Measurements from ENCODE around the gene SYCP2. TPM values are rescaled to one million over a fixed set of nuclear protein-coding genes. Genes with fewer than 3 reads are reported as not detected.

SYCP2 gene
- total and polyA plus RNA-seq, 11 donors, result 0.59 to 2.6 (median 1.1) TPM

DNA sequence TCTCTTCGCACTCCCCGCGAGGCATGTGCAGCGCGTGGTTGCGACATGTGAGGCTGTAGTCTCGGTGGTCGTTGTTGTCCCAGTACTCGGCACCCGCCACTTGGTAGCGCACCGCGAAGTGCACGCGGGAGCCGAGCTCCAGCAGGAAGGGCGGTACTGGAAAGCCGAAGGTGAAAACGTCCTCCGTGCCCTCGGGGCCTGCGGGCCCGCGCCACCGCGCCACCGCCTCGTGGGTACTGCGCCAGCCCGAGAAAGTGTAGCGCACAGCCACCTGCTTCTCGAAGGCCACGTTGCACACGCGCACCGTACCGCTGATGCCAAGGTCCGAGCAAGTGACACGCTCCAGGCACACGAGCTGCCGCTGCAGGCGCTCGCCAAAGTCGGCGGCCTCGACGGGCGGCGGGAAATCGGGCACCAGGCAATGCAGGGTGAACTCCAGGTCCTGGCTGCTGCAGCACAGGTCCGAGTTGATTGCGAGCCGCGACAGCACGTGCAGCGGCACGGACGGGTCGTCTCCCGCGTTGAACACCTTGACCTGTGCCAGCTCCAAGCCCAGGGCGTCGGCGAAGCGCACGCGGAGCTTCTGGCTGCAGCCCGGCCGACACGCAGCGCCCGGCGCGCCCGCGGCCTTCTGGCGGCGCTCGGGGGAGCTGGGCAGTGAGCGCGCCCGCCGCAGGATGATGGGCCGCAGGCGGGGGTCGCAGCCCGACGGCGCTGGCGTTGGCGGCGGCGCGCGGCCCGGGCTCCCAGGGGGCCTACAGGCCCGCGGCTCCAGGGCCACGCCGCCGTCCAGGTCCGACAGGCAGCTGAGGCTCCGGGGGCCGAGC is 5.8 kb upstream of the SYCP2 start:
- H3K4me1 ChIP-seq, result peaks cover 3 to 63% (median 50%) of the 10 kb centered on the region in 12 donors

DNA sequence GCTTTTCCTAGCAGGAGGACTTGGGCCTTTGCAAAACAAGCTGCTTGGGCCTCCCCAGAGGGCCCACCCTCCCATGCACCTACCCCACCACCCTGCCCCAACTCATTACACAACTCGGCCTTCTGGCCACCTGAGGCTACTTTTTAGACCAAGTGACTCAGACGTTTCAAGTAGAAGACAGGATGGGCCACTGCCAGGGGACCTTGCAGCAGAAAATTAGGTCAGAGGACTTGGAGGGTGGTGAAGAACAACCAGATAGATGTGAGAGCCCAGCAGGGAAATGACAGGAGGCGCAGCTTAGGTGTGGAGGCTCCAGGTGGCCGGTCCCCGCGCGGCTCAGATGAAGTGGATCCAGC is 5.2 kb upstream of the SYCP2 start:
- peaks cover 0 to 21% (median 18%) of the 10 kb centered on the region in 9 donors for H3K36me3 ChIP-seq
- no peak for TF ChIP-seq POLR2A (IDR thresholded peaks at IDR 0.05)
- TF ChIP-seq, protein P1, sequence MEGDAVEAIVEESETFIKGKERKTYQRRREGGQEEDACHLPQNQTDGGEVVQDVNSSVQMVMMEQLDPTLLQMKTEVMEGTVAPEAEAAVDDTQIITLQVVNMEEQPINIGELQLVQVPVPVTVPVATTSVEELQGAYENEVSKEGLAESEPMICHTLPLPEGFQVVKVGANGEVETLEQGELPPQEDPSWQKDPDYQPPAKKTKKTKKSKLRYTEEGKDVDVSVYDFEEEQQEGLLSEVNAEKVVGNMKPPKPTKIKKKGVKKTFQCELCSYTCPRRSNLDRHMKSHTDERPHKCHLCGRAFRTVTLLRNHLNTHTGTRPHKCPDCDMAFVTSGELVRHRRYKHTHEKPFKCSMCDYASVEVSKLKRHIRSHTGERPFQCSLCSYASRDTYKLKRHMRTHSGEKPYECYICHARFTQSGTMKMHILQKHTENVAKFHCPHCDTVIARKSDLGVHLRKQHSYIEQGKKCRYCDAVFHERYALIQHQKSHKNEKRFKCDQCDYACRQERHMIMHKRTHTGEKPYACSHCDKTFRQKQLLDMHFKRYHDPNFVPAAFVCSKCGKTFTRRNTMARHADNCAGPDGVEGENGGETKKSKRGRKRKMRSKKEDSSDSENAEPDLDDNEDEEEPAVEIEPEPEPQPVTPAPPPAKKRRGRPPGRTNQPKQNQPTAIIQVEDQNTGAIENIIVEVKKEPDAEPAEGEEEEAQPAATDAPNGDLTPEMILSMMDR (IDR thresholded peaks at IDR 0.05), result no peak
- H3K4me1 ChIP-seq, result peaks cover 3 to 65% (median 52%) of the 10 kb centered on the region in 12 donors
- peak overlapping the region in 11 of 12 donors; percentile 39 to 99 (median 94) for H3K27ac ChIP-seq
- H3K9me3 ChIP-seq, result no peaks in the 10 kb centered on the region
- DNase-seq, result peak in 4 of 5 donors; percentile 21 to 53 (median 40)
- no peaks in the 10 kb centered on the region for H3K27me3 ChIP-seq
- WGBS, 4 donors, result 48 to 76% (median 73%) methylated on average over 3 to 7 of the region's 7 CpGs
- peak overlapping the region in 9 of 12 donors; percentile 0 to 90 (median 78) for H3K4me3 ChIP-seq
- peak in 2 of 4 donors; percentile 2 to 3 for ATAC-seq
- intact Hi-C loops (cut with DNase I), result loop anchor here in 1 of 10 donors (10.0 kb wide), 1 partner anchor 154 kb away; no protein-coding TSS in a partner anchor

More for the DNA sequence above, 5.8 kb upstream of the SYCP2 start:
- H3K27me3 ChIP-seq, result no peaks in the 10 kb centered on the region
- TF ChIP-seq POLR2A (IDR thresholded peaks at IDR 0.05), result no peak
- TF ChIP-seq, protein P1 (IDR thresholded peaks at IDR 0.05), result no peak
- 21 to 55% (median 42%) methylated on average over 41 to 104 of the region's 104 CpGs for WGBS, 4 donors
- peaks cover 0 to 27% (median 24%) of the 10 kb centered on the region in 9 donors for H3K36me3 ChIP-seq
- peak overlapping the region; percentile 90 to 99 (median 96) for H3K27ac ChIP-seq
- no peaks in the 10 kb centered on the region for H3K9me3 ChIP-seq
- DNase-seq (peak; percentile 18 to 69 (median 36)), ATAC-seq (peak in 2 of 4 donors; percentile 4 to 23)
- peak overlapping the region; percentile 49 to 90 (median 76) for H3K4me3 ChIP-seq
- intact Hi-C loops (cut with DNase I), result loop anchor here in 1 of 10 donors (10.0 kb wide), 1 partner anchor 154 kb away; no protein-coding TSS in a partner anchor

DNA sequence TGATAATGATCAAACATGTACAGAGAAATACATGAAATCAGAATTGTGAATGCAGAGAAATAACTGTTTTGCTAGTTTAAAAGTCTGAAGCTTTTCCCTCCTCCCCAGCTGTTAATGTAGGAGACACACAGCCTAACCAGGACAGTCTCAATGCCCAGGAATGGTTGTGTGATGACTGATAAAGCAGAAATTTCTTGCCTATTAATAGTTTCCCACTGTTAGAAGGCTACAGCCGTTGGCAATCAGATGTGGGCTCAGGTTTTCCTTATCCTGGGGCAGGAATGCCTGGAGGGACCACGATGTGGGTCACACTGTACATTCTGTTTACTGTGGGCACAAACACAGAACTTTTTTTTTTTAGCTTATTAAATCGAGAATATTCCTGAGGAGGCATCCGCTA is 4.8 kb upstream of the SYCP2 start:
- TF ChIP-seq, protein P1 (IDR thresholded peaks at IDR 0.05), result no peak
- no peak for TF ChIP-seq POLR2A (IDR thresholded peaks at IDR 0.05)
- Histone ChIP-seq H3K36me3 (peaks cover 0 to 17% (median 13%) of the 10 kb centered on the region in 9 donors), H3K27ac (peak overlapping the region in 11 of 12 donors; percentile 39 to 99 (median 94)), H3K4me3 (peak overlapping the region in 9 of 12 donors; percentile 0 to 90 (median 75)), H3K9me3 (no peaks in the 10 kb centered on the region), H3K27me3 (no peaks in the 10 kb centered on the region), H3K4me1 (peaks cover 3 to 68% (median 52%) of the 10 kb centered on the region in 12 donors)
- DNase-seq (no peak), ATAC-seq (no peak)
- 39 to 54% (median 44%) methylated on average over 4 of the region's 4 CpGs for WGBS, 4 donors
- intact Hi-C loops (cut with DNase I), result loop anchor here in 1 of 10 donors (10.0 kb wide), 1 partner anchor 153 kb away; no protein-coding TSS in a partner anchor

DNA sequence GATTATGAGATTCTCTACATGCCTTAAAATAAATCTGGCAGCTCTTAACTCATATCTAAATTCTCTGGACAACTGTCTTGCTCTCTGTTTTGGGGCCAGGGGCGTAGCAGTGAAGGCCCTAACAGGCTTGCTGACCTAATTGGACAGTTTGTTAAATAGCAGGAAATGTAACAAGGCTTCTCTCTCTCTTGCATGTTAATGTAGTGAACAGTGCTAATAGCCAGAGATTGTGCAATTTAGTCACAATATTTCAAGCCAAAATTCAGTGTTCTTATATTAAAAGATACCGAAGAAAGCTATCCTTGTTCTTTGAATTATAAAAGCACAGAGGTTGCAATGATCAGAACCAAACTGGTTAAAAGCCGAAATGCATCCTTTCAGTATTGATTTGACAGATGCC is 3.7 kb upstream of the SYCP2 start:
- DNase-seq, result no peak
- peak overlapping the region in 11 of 12 donors; percentile 30 to 99 (median 92) for H3K27ac ChIP-seq
- H3K4me3 ChIP-seq, result peak overlapping the region in 6 of 12 donors; percentile 6 to 90 (median 39)
- intact Hi-C loops (cut with DNase I), result loop anchor here in 1 of 10 donors (10.0 kb wide), 1 partner anchor 152 kb away; no protein-coding TSS in a partner anchor
- ATAC-seq, result no peak
- H3K4me1 ChIP-seq, result peaks cover 3 to 69% (median 51%) of the 10 kb centered on the region in 12 donors
- H3K9me3 ChIP-seq, result no peaks in the 10 kb centered on the region
- H3K36me3 ChIP-seq, result peaks cover 0 to 6% (median 3%) of the 10 kb centered on the region in 9 donors
- whole genome bisulfite sequencing, 4 donors, result 46 to 54% (median 49%) methylated on average over 3 of the region's 3 CpGs
- H3K27me3 ChIP-seq, result no peaks in the 10 kb centered on the region
- no peak for TF ChIP-seq POLR2A (IDR thresholded peaks at IDR 0.05)
- TF ChIP-seq, protein P1 (IDR thresholded peaks at IDR 0.05), result no peak

Data from heart left ventricle (tissue), 16 donors.